K562 (cell line): ENCODE measurements around the gene EDRF1. TPM values are rescaled to one million over a fixed set of nuclear protein-coding genes. Genes with fewer than 3 reads are reported as not detected.

ENCODE experiments used
- ATAC-seq: fragments of 200-7000 bp; cut with Tn5 transposase; 3 replicates; pipeline ENCODE4 v1.9.1; 2020; ENCODE audit warnings: moderate library complexity
- BruUV-seq: library from RNA; stranded (reverse); fragments of 400-500 nt; replicated peaks from 2 replicates; lab custom pipeline; 2021; lab: Mats Ljungman, UMichigan
- CTCF ChIA-PET: fragments of 300-600 bp; formaldehyde crosslinking; extraction: SDS; loops from one replicate; lab custom pipeline; 2021; ENCODE audit warnings: low intra/inter-chr PET ratio; lab: Yijun Ruan, JAX
- POLR2A ChIA-PET: fragments of 300-600, 350-650 bp; sonication (Branson Sonifier 250); formaldehyde crosslinking; extraction: SDS; loops from one replicate; lab custom pipeline; 2021; ENCODE audit warnings: antibody characterized with exemption, inconsistent platforms; lab: Yijun Ruan, JAX
- DNase-seq, 4 experiments: peaks; one replicate each; pipeline versions ENCODE4 v3.0.0 to v3.0.0-alpha.2; 2011 to 2018; ENCODE audit warnings: low spot score in 3 of 4, mixed read lengths in 3 of 4; ENCODE audit errors: extremely low read depth in 1 of 4
- FAIRE-seq: peaks from 2 replicates; lab custom pipeline; 2011; peaks lifted over from hg19 to GRCh38; lab: Jason Lieb, UNC
- H2AFZ ChIP-seq: 2 replicates; pipeline ENCODE4 v1.6.0; 2011; ENCODE audit warnings: low read depth, low read length, control low read depth, inconsistent platforms
- H3K27ac ChIP-seq: fragments of 200-600 bp; 3 replicates; pipeline ENCODE4 v1.8.0; 2011; ENCODE audit warnings: low read depth, mild to moderate bottlenecking, control low read depth, inconsistent platforms, low read length, moderate library complexity, mixed read lengths; ENCODE audit errors: extremely low read depth
- H3K27me3 ChIP-seq, 2 experiments: fragments of 300-600 bp in 1 of 2; 2 replicates in 1 of 2; 3 replicates in 1 of 2; pipeline versions ENCODE4 v1.6.0 to v1.8.0; 2011; ENCODE audit warnings: inconsistent platforms in 2 of 2, low read length in 2 of 2, mild to moderate bottlenecking in 1 of 2, mixed read lengths in 1 of 2, moderate library complexity in 1 of 2; ENCODE audit not compliant: control insufficient read depth in 2 of 2, insufficient read depth in 2 of 2
- H3K36me3 ChIP-seq: fragments of 300-600 bp; 3 replicates; pipeline ENCODE4 v1.8.0; 2011; ENCODE audit warnings: mild to moderate bottlenecking, low read length, inconsistent platforms; ENCODE audit not compliant: control insufficient read depth, insufficient read depth
- H3K4me1 ChIP-seq, 2 experiments: fragments of 200-600 bp in 1 of 2; replicated peaks in 1 of 2; 2 replicates in 1 of 2; 3 replicates in 1 of 2; pipeline versions ENCODE4 v1.5.1 to v1.8.0; 2011; ENCODE audit warnings: inconsistent platforms in 2 of 2, low read length in 2 of 2, mild to moderate bottlenecking in 1 of 2, mixed read lengths in 1 of 2, moderate library complexity in 1 of 2; ENCODE audit not compliant: control insufficient read depth in 2 of 2, insufficient read depth in 2 of 2
- H3K4me2 ChIP-seq: 2 replicates; pipeline ENCODE4 v1.6.1; 2011; ENCODE audit warnings: low read length, control low read depth, inconsistent platforms, mixed read lengths; ENCODE audit not compliant: insufficient read depth
- H3K4me3 ChIP-seq: fragments of 200-600 bp; sonication (generic), shearing (Covaris generic); 2 replicates; pipeline ENCODE4 v1.5.1; 2016; ENCODE audit warnings: control low read depth, inconsistent platforms
- H3K79me2 ChIP-seq: fragments of 200-600 bp; 3 replicates; pipeline ENCODE4 v1.8.0; 2011; ENCODE audit warnings: low read length, inconsistent platforms; ENCODE audit not compliant: control insufficient read depth, insufficient read depth
- H3K9ac ChIP-seq, 2 experiments: 2 replicates each; pipeline versions ENCODE4 v1.6.0 to v1.6.1; 2011; ENCODE audit warnings: low read depth in 2 of 2, low read length in 2 of 2, control low read depth in 1 of 2, inconsistent platforms in 1 of 2, mild to moderate bottlenecking in 1 of 2, mixed read lengths in 1 of 2; ENCODE audit not compliant: insufficient read depth in 1 of 2
- H3K9me1 ChIP-seq: one replicate; pipeline ENCODE4 v1.6.0; 2011; ENCODE audit warnings: inconsistent platforms, mild to moderate bottlenecking, low read length, moderate library complexity; ENCODE audit not compliant: control insufficient read depth, insufficient read depth
- H3K9me3 ChIP-seq: replicated peaks from 2 replicates; pipeline ENCODE4 v1.5.1; 2011; ENCODE audit warnings: low read depth, low read length, inconsistent platforms; ENCODE audit not compliant: control insufficient read depth, insufficient read depth
- H4K20me1 ChIP-seq: replicated peaks from 2 replicates; pipeline ENCODE4 v1.6.1; 2011; ENCODE audit warnings: low read length, inconsistent platforms, mixed read lengths; ENCODE audit not compliant: control insufficient read depth, insufficient read depth
- CEBPB ChIP-seq: fragments of 450-650 bp; IDR thresholded peaks from 2 replicates; pipeline ENCODE4 v1.6.1; 2016; ENCODE audit warnings: missing genetic modification characterization, missing compliant biosample characterization
- NR2C2 ChIP-seq, 2 experiments: fragments of 200-800 bp in 1 of 2; sonication (Bioruptor generic) in 1 of 2; sonication (generic) in 1 of 2; formaldehyde crosslinking in 1 of 2; IDR thresholded peaks; 2 replicates each; pipeline versions ENCODE4 v1.6.1 to v1.8.0; 2016 to 2022; ENCODE audit warnings: mild to moderate bottlenecking in 1 of 2, missing compliant biosample characterization in 1 of 2, missing genetic modification characterization in 1 of 2, missing genetic modification reagents in 1 of 2
- SMARCA4 ChIP-seq: fragments of 450-650 bp; IDR thresholded peaks from 2 replicates; pipeline ENCODE4 v1.6.1; 2016
- ZNF79 ChIP-seq: fragments of 250-450 bp; sonication (Bioruptor Pico); IDR thresholded peaks from 2 replicates; pipeline ENCODE4 v1.4.0; 2020; ENCODE audit warnings: low read depth, mild to moderate bottlenecking, moderate library complexity
- WGBS: fragments of 100-300 bp; shearing (Covaris generic); methylation state at CpG from one replicate; pipeline ENCODE4 v1.1.6; 2016; ENCODE audit warnings: low coverage, mixed read lengths; ENCODE audit not compliant: insufficient coverage; ENCODE audit errors: missing lambda C conversion rate; 5-methylcytosine and 5-hydroxymethylcytosine counted together
- in situ Hi-C: fragments of 300-500 bp; cut with MboI; formaldehyde crosslinking; loops from 4 replicates; pipeline ENCODE4 v1.15.0; 2018; ENCODE audit warnings: inconsistent platforms, mixed read lengths
- intact Hi-C: fragments of 100-400 bp; cut with micrococcal nuclease; formaldehyde crosslinking; loops from 2 replicates; pipeline ENCODE4 v1.14.2; 2022
- polyA plus RNA-seq, 8 experiments: library from polyadenylated mRNA; depleted of rRNA in 4 of 8; stranded (reverse) in 5 of 8; unstranded in 3 of 8; fragments of >200 nt; fragmentation: Nextera tagmentation in 2 of 8; fragmentation: Illumina TruSeq in 1 of 8; extraction: Ambion mirVana in 2 of 8; extraction: Trizol in 1 of 8; gene quantifications; 2 replicates each; pipeline versions ENCODE4 v1.2.1 to v1.2.3, GENCODE V29; 2011 to 2014; ENCODE audit warnings: inconsistent platforms in 1 of 8, missing spikeins in 1 of 8
- total RNA-seq, 7 experiments: library from RNA; depleted of rRNA in 6 of 7; stranded (reverse); fragments of >200 nt in 6 of 7; fragmentation: Illumina TruSeq in 2 of 7; extraction: Trizol in 2 of 7; gene quantifications; 2 replicates each; pipeline versions ENCODE4 v1.2.1 to v1.2.3, GENCODE V29; 2011 to 2021; ENCODE audit warnings: low replicate concordance in 1 of 7
- TF ChIP-seq, protein P1 (sequence below), 2 experiments: fragments of 450-650 bp; formaldehyde crosslinking in 1 of 2; IDR thresholded peaks; 2 replicates each; pipeline versions ENCODE4 v1.4.0 to v1.6.1; 2014 to 2020; ENCODE audit warnings: mild to moderate bottlenecking in 2 of 2, borderline replicate concordance in 1 of 2, low read depth in 1 of 2

Gene EDRF1
- total and polyA plus RNA-seq, 9 of the 15 experiments (the other 6 are each of a cell fraction or from before 2014, with no cell fraction given) = 7.6 to 26.0 (median 18.6) TPM

DNA sequence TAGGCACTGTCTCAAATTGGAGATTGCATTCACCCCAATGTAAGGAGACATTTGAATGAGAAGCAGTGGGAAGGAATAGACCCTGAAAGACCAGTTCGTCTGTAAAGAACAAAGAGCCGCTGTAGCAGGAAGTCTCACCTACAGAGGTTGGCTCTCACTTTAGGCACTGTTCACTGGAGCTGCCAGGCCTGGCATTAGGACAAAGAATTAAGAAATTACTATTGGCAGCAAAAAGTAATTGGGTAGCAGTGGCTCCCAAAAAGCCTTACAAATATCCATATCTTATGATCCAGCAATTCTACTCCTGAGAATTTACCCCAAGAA is 26.0 kb upstream of the EDRF1 start:
- H3K4me2 ChIP-seq = no peak overlapping the region
- CTCF ChIA-PET = no interaction called here
- in situ Hi-C loops (no loop called here), intact Hi-C loops (no loop called here)
- H3K4me1 ChIP-seq = no peaks in the 10 kb centered on the region
- no peak overlapping the region for H3K27ac ChIP-seq
- no peak overlapping the region for H2AFZ ChIP-seq
- DNase-seq (no peak), FAIRE-seq (no peak), ATAC-seq (no peak)
- H3K36me3 ChIP-seq = no peaks in the 10 kb centered on the region
- no peak overlapping the region for H3K9ac ChIP-seq
- H3K79me2 ChIP-seq = no peaks in the 10 kb centered on the region
- H3K9me3 ChIP-seq = no peaks in the 10 kb centered on the region
- 0% methylated on average over 2 of the region's 2 CpGs for WGBS
- BruUV-seq = no TSS peak
- TF ChIP-seq, protein P1, sequence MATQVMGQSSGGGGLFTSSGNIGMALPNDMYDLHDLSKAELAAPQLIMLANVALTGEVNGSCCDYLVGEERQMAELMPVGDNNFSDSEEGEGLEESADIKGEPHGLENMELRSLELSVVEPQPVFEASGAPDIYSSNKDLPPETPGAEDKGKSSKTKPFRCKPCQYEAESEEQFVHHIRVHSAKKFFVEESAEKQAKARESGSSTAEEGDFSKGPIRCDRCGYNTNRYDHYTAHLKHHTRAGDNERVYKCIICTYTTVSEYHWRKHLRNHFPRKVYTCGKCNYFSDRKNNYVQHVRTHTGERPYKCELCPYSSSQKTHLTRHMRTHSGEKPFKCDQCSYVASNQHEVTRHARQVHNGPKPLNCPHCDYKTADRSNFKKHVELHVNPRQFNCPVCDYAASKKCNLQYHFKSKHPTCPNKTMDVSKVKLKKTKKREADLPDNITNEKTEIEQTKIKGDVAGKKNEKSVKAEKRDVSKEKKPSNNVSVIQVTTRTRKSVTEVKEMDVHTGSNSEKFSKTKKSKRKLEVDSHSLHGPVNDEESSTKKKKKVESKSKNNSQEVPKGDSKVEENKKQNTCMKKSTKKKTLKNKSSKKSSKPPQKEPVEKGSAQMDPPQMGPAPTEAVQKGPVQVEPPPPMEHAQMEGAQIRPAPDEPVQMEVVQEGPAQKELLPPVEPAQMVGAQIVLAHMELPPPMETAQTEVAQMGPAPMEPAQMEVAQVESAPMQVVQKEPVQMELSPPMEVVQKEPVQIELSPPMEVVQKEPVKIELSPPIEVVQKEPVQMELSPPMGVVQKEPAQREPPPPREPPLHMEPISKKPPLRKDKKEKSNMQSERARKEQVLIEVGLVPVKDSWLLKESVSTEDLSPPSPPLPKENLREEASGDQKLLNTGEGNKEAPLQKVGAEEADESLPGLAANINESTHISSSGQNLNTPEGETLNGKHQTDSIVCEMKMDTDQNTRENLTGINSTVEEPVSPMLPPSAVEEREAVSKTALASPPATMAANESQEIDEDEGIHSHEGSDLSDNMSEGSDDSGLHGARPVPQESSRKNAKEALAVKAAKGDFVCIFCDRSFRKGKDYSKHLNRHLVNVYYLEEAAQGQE (IDR thresholded peaks at IDR 0.05; ENCODE audit: borderline replicate concordance) = no peak
- TF ChIP-seq, protein P1 (CRISPR knock-in tag; IDR thresholded peaks at IDR 0.05; ENCODE audit: low read depth) = no peak
- TF ChIP-seq NR2C2 (CRISPR knock-in tag; IDR thresholded peaks at IDR 0.05) (no peak), NR2C2 (tag; IDR thresholded peaks at IDR 0.05) (no peak), SMARCA4 (no peak), CEBPB (tag) (no peak), ZNF79 (CRISPR knock-in tag) (no peak)
- H3K4me3 ChIP-seq = no peak overlapping the region
- peaks cover 20 to 50% of the 10 kb centered on the region in 2 experiments; a peak in 4 of 5 replicates for H3K27me3 ChIP-seq
- H4K20me1 ChIP-seq = no peaks in the 10 kb centered on the region
- POLR2A ChIA-PET = no interaction called here
- no peaks in the 10 kb centered on the region for H3K9me1 ChIP-seq
